Activated T-helper 1 cell treated with anti-CD3 and anti-CD28 coated beads, Interleukin-12 subunit alpha, Interleukin-12 subunit beta, Interleukin-2, Interleukin-4 antibody, amounts not matched to agents 30 ng/mL and 10 ng/mL and 1 ng/mL, durations not matched to agents 14 hours and 24 hours and 36 hours (primary cell): ENCODE data around the gene BCAS1. TPM values are rescaled to one million over a fixed set of nuclear protein-coding genes. Genes with fewer than 3 reads are reported as not detected.
"Not testable (repeated sequence)": the region's sequence is repeated elsewhere in the genome, so short reads cannot be mapped to it uniquely, and the experiment has no call there.

Source experiments
- DNase-seq: peaks from one replicate; pipeline ENCODE4 v3.0.0; 2021; ENCODE audit warnings: low spot score
- H3K27ac Mint-ChIP-seq: one replicate; pipeline ENCODE4 v1.8.0; 2021; ENCODE audit warnings: mild to moderate bottlenecking, mixed read lengths
- H3K27me3 Mint-ChIP-seq: one replicate; pipeline ENCODE4 v1.8.0; 2022; ENCODE audit warnings: mild to moderate bottlenecking, moderate library complexity, mixed read lengths; ENCODE audit not compliant: insufficient read depth
- H3K36me3 Mint-ChIP-seq: one replicate; pipeline ENCODE4 v1.8.0; 2021; ENCODE audit warnings: low read depth, mixed read lengths
- H3K4me1 Mint-ChIP-seq: one replicate; pipeline ENCODE4 v1.8.0; 2021; ENCODE audit warnings: low read depth, mixed read lengths
- H3K4me3 Mint-ChIP-seq: one replicate; pipeline ENCODE4 v1.8.0; 2021; ENCODE audit warnings: mild to moderate bottlenecking, moderate library complexity, mixed read lengths
- H3K9me3 Mint-ChIP-seq: one replicate; pipeline ENCODE4 v1.8.0; 2021; ENCODE audit warnings: mixed read lengths
- intact Hi-C: fragments of 100-400 bp; cut with micrococcal nuclease; formaldehyde crosslinking; loops from one replicate; pipeline ENCODE4 v1.15.1; 2024
- total RNA-seq: library from RNA; stranded (reverse); gene quantifications from 2 replicates; pipeline ENCODE4 v1.2.3, GENCODE V29; 2022

BCAS1 gene
- total RNA-seq, 1 donor from 2014 or later = not detected

DNA sequence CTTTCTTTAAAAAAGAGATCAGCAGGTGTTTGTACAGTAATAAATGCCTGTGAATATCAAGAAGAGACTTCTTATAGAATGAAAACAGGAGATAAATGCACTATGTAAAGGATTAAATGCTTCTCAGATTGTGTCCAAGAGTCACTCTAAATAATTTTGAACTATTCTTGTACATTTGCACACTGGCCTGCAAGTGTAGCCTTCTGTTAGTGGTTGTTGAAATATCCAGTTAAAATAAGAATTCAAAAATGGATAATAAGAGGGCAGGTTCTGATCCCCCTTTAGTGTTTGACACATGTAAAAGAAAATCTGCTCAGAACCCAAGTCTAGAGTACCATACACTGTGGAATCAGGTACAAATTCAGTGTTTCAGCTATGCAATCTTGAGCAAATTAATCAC is 91.9 kb downstream of the BCAS1 start:
- Mint-ChIP-seq H3K36me3 (no peaks in the 10 kb centered on the region), H3K4me1 (peaks cover under 1% of the 10 kb centered on the region), H3K9me3 (peaks cover 7% of the 10 kb centered on the region), H3K27me3 (peaks cover 6% of the 10 kb centered on the region), H3K4me3 (no peak overlapping the region), H3K27ac (no peak overlapping the region)
- intact Hi-C loops = no loop called here
- no peak for DNase-seq

- H3K27me3 Mint-ChIP-seq = no peaks in the 10 kb centered on the region
- H3K36me3 Mint-ChIP-seq = no peaks in the 10 kb centered on the region
- peaks cover 8% of the 10 kb centered on the region for H3K9me3 Mint-ChIP-seq
- H3K27ac Mint-ChIP-seq = no peak overlapping the region
- no peak overlapping the region for H3K4me3 Mint-ChIP-seq
- no peaks in the 10 kb centered on the region for H3K4me1 Mint-ChIP-seq
- intact Hi-C loops = no loop called here
- no peak for DNase-seq
Observed at GRCh38 chr20:53977391-53977790, 93.0 kb downstream of the BCAS1 start.

DNA sequence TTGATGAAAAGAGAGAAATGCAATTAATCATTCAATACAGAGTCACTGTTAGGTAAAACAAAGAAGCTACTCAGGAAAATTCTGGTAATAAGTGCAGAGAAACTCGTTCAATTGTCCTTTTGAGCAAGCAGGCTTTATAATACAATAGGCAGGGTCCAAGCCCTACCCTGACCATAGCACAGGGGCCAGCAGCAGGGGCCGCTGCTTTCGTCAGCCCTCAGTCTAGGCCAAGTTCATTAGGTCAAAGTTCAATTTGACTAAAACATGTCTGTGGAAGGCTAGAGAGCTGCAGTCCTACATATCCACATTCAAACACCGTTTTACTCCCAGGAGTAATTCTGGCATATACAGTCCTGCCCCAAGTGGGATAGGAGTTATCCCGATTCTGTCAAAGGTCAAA is 94.6 kb downstream of the BCAS1 start:
- DNase-seq = no peak
- intact Hi-C loops = no loop called here
- Mint-ChIP-seq H3K9me3 (peaks cover 8% of the 10 kb centered on the region), H3K27ac (no peak overlapping the region), H3K4me1 (no peaks in the 10 kb centered on the region), H3K27me3 (no peaks in the 10 kb centered on the region), H3K4me3 (no peak overlapping the region), H3K36me3 (no peaks in the 10 kb centered on the region)

DNA sequence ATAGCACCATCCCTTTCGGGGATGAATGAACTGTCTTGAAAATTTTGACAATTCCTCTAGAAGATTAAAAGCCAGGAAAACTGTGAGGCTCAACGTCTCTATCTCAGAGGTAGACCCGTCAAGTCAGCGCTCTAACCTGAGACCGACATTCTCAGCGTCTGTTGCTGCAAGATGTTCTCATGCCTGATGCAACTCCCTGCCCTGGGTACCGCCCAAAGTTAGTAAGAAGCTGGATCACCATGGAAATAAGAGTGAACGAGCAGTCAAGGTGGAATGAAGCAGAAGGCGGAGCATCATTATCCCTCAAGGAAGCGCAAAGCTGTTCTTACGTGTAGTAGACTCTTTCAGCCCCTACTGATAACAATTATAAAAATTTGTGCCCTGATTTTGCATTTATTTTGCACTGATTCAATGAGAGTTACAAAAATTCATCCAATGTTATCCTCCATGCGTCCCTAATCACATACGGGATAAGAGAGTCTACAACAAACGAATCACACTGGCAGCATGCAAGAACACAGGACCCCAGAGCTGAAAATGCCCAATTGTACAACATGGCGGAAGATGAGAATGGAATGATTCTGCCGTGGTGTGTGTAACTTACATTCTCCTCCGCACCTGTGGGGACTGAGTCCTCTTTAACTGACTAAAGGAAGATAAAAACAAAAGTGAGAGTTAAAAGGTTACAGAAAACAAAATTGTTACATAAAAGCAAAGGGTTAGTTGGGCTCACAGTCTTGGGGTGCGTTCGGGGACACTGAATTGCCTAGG is 95.4 kb downstream of the BCAS1 start:
- no peaks in the 10 kb centered on the region for H3K36me3 Mint-ChIP-seq
- no peak for DNase-seq
- no peaks in the 10 kb centered on the region for H3K4me1 Mint-ChIP-seq
- H3K27ac Mint-ChIP-seq = no peak overlapping the region
- peaks cover 8% of the 10 kb centered on the region for H3K9me3 Mint-ChIP-seq
- H3K27me3 Mint-ChIP-seq = no peaks in the 10 kb centered on the region
- no peak overlapping the region for H3K4me3 Mint-ChIP-seq
- intact Hi-C loops = no loop called here

DNA sequence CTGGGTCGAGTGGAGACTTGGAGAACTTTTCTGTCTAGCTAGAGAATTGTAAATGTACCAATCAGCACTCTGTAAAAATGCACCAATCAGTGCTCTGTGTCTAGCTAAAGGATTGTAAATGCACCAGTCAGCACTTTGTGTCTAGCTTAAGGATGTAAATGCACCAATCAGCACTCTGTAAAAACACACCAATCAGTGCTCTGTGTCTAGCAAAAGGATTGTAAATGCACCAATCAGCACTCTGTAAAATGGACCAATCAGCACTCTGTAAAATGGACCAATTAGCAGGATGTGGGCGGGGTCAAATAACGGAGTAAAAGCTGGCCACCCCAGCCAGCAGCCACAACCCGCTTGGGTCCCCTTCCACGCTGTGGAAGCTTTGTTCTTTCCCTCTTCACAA is 96.5 kb downstream of the BCAS1 start:
- H3K36me3 Mint-ChIP-seq, H3K4me1 Mint-ChIP-seq, H3K4me3 Mint-ChIP-seq, DNase-seq, H3K27me3 Mint-ChIP-seq, H3K27ac Mint-ChIP-seq, H3K9me3 Mint-ChIP-seq, intact Hi-C loops: not testable (repeated sequence)

DNA sequence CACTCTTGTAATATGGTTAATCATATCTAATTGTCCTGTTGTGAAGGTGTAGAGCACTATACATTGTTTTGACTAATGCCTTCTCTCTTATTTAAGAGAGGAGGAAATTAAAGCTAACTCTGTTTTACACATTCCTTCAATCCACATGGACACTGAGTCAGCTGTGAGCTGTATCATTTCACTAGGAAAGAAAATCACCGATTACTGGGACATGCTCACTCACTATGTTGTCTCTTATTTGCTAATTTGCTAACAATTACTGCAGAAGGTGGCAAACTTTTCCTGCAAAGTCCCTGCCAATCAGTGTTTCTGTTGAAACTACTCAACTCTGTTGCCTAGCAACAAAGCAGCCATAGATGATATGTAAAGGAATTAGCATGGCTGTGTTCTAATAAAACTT is 98.2 kb downstream of the BCAS1 start:
- H3K27me3 Mint-ChIP-seq = peaks cover 2% of the 10 kb centered on the region
- peaks cover 8% of the 10 kb centered on the region for H3K9me3 Mint-ChIP-seq
- H3K4me1 Mint-ChIP-seq = no peaks in the 10 kb centered on the region
- no peak for DNase-seq
- intact Hi-C loops = no loop called here
- H3K27ac Mint-ChIP-seq = no peak overlapping the region
- no peaks in the 10 kb centered on the region for H3K36me3 Mint-ChIP-seq
- H3K4me3 Mint-ChIP-seq = no peak overlapping the region

GRCh38 chr20:53971096-53971683 is 99.2 kb downstream of the BCAS1 start:
- H3K9me3 Mint-ChIP-seq = peaks cover 8% of the 10 kb centered on the region
- no peak overlapping the region for H3K27ac Mint-ChIP-seq
- no peaks in the 10 kb centered on the region for H3K4me1 Mint-ChIP-seq
- no peaks in the 10 kb centered on the region for H3K36me3 Mint-ChIP-seq
- peaks cover 2% of the 10 kb centered on the region for H3K27me3 Mint-ChIP-seq
- no peak for DNase-seq
- intact Hi-C loops = no loop called here
- no peak overlapping the region for H3K4me3 Mint-ChIP-seq

DNA sequence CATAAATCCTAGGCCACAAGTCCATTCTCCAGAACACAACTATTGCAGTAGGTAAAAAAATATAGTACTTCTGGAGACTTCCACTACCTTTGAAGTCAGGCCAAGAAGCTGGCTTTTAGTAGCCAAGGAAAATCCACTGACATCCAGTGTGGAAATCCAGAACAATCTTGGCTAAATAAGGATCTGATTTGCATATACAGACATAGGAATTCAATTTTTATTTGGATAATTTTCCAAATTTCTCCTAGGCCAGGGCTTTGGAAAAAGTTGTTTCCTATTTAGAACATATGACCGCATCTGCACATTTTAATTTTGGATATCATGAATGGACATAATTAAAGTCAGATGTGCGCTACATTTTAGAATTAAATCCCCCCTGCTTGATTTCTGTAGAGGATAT is 100.2 kb downstream of the BCAS1 start:
- Mint-ChIP-seq H3K36me3 (no peaks in the 10 kb centered on the region), H3K27me3 (peaks cover 2% of the 10 kb centered on the region), H3K4me3 (no peak overlapping the region), H3K27ac (no peak overlapping the region), H3K4me1 (no peaks in the 10 kb centered on the region), H3K9me3 (peaks cover 6% of the 10 kb centered on the region)
- intact Hi-C loops = no loop called here
- no peak for DNase-seq

DNA sequence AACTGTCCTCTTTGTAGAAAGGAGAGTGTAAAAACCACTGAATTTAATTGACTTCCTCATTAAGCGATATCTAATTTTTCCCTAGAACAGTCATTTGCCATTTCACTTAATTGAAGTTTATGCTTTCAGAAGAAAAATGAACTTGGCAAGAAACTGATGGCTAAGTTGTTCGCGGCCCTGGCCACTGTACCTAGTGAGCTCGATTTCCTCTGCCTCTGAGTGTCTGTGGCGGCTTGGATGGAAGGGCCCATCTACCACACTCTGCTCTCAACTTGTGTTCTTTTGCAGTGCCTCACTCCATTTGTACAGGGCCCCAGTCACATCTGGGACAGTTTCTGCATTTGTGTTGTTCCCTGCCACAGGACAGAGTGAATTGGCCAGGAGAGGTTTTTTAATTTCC is 102.9 kb downstream of the BCAS1 start:
- Mint-ChIP-seq H3K4me3 (no peak overlapping the region), H3K4me1 (no peaks in the 10 kb centered on the region), H3K36me3 (no peaks in the 10 kb centered on the region), H3K27me3 (peaks cover 8% of the 10 kb centered on the region), H3K27ac (no peak overlapping the region), H3K9me3 (no peaks in the 10 kb centered on the region)
- intact Hi-C loops = no loop called here
- DNase-seq = no peak

- Mint-ChIP-seq H3K27me3 (peaks cover 13% of the 10 kb centered on the region), H3K36me3 (no peaks in the 10 kb centered on the region), H3K9me3 (no peaks in the 10 kb centered on the region), H3K4me3 (no peak overlapping the region), H3K4me1 (no peaks in the 10 kb centered on the region), H3K27ac (no peak overlapping the region)
- DNase-seq = no peak
- intact Hi-C loops = no loop called here
Observed at GRCh38 chr20:53966774-53967398, 103.5 kb downstream of the BCAS1 start.

GRCh38 chr20:53964501-53965253 is 105.7 kb downstream of the BCAS1 start:
- H3K4me3 Mint-ChIP-seq = no peak overlapping the region
- H3K27me3 Mint-ChIP-seq = peaks cover 21% of the 10 kb centered on the region
- DNase-seq = no peak
- intact Hi-C loops = no loop called here
- peaks cover 5% of the 10 kb centered on the region for H3K4me1 Mint-ChIP-seq
- no peaks in the 10 kb centered on the region for H3K9me3 Mint-ChIP-seq
- H3K36me3 Mint-ChIP-seq = no peaks in the 10 kb centered on the region
- H3K27ac Mint-ChIP-seq = no peak overlapping the region

DNA sequence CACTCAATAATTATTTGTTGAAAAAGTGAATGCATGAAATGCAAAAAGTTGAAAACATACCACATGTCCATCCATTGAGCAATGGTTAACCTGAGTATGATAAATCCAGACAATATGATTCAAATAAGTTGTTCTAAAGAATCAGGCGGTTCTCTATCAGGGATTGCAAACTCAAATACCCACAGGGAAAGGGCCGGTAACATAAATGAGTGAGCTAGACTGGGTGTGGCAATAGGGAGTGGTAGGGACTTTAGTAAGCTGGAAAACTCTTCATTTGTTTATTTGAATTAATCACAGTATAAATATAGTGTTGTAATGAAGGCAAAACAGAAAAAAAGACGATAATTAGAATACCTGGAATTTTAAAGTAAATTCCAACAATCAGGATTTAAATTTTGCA is 106.3 kb downstream of the BCAS1 start:
- H3K36me3 Mint-ChIP-seq = no peaks in the 10 kb centered on the region
- DNase-seq = no peak
- peaks cover 5% of the 10 kb centered on the region for H3K4me1 Mint-ChIP-seq
- H3K27me3 Mint-ChIP-seq = peaks cover 26% of the 10 kb centered on the region
- H3K9me3 Mint-ChIP-seq = no peaks in the 10 kb centered on the region
- intact Hi-C loops = no loop called here
- H3K27ac Mint-ChIP-seq = no peak overlapping the region
- H3K4me3 Mint-ChIP-seq = no peak overlapping the region

- peaks cover 26% of the 10 kb centered on the region for H3K27me3 Mint-ChIP-seq
- no peak overlapping the region for H3K27ac Mint-ChIP-seq
- no peak for DNase-seq
- H3K4me1 Mint-ChIP-seq = peaks cover 5% of the 10 kb centered on the region
- no peaks in the 10 kb centered on the region for H3K36me3 Mint-ChIP-seq
- intact Hi-C loops = no loop called here
- no peaks in the 10 kb centered on the region for H3K9me3 Mint-ChIP-seq
- no peak overlapping the region for H3K4me3 Mint-ChIP-seq
Observed at GRCh38 chr20:53963635-53964034, 106.8 kb downstream of the BCAS1 start.
